C4-2B (cell line): ENCODE results near the gene PIAS2.

ENCODE experiments used
- H3K27ac ChIP-seq: fragments of 450-650 bp; 2 replicates; pipeline ENCODE4 v1.5.1; 2017
- CTCF ChIP-seq: fragments of 450-650 bp; conservative IDR thresholded peaks from 2 replicates; pipeline ENCODE4 v1.5.1; 2017; ENCODE audit warnings: mild to moderate bottlenecking
- ZFX ChIP-seq: fragments of 450-650 bp; IDR thresholded peaks from 2 replicates; pipeline ENCODE4 v1.6.1; 2017

Gene PIAS2

GRCh38 chr18:46767217-46767616, 150.1 kb downstream of the PIAS2 start:
- no peak for TF ChIP-seq CTCF
- TF ChIP-seq ZFX, result no peak
- no peak overlapping the region for H3K27ac ChIP-seq

- H3K27ac ChIP-seq, result no peak overlapping the region
- no peak for TF ChIP-seq ZFX
- no peak for TF ChIP-seq CTCF
Observed at GRCh38 chr18:46764586-46764985, 152.7 kb downstream of the PIAS2 start.

- no peak for TF ChIP-seq ZFX
- no peak for TF ChIP-seq CTCF
- H3K27ac ChIP-seq, result no peak overlapping the region
Observed at GRCh38 chr18:46761059-46761769, 156.1 kb downstream of the PIAS2 start.

- TF ChIP-seq CTCF (no peak), ZFX (no peak)
- no peak overlapping the region for H3K27ac ChIP-seq
Observed at GRCh38 chr18:46759890-46760289, 157.4 kb downstream of the PIAS2 start.

GRCh38 chr18:46756559-46757201, 160.6 kb downstream of the PIAS2 start, which contains the start of gene ST8SIA5:
TSS of gene ST8SIA5 (minus strand) at chr18:46757053. CDS start at chr18:46756508, 545 bp downstream.
- H3K27ac ChIP-seq, result no peak within 1 kb of the TSS
- TF ChIP-seq ZFX, result no peak
- TF ChIP-seq CTCF, result no peak

- H3K27ac ChIP-seq, result no peak overlapping the region
- TF ChIP-seq CTCF, result no peak
- no peak for TF ChIP-seq ZFX
Observed at GRCh38 chr18:46756025-46756558, 161.2 kb downstream of the PIAS2 start.
